H1 (cell line): ENCODE measurements around the gene DYNLT1. TPM values are rescaled to one million over a fixed set of nuclear protein-coding genes. Genes with fewer than 3 reads are reported as not detected.

ENCODE experiments used
- CTCF ChIA-PET: fragments of 300-600 bp; sonication (Branson Sonifier 250); formaldehyde crosslinking; loops from one replicate; lab custom pipeline; 2021; ENCODE audit not compliant: partially characterized antibody; lab: Charles Lee
- POLR2A ChIA-PET: fragments of 300-600 bp; sonication (Branson Sonifier 250); formaldehyde crosslinking; loops from one replicate; lab custom pipeline; 2021; ENCODE audit warnings: inconsistent platforms; ENCODE audit not compliant: partially characterized antibody; lab: Charles Lee
- DNase-seq, 2 experiments: peaks; one replicate each; pipeline versions ENCODE4 v3.0.0 to v3.0.0-alpha.2; 2010 to 2022; ENCODE audit warnings: low spot score in 2 of 2, low read depth in 1 of 2, mixed read lengths in 1 of 2
- FAIRE-seq: peaks from 2 replicates; lab custom pipeline; 2011; peaks lifted over from hg19 to GRCh38; lab: Jason Lieb, UNC
- H2AFZ ChIP-seq: 2 replicates; pipeline ENCODE4 v1.8.1; 2012; ENCODE audit warnings: low read length, inconsistent platforms
- H2AK5ac ChIP-seq: 2 replicates; pipeline ENCODE4 v1.6.1; 2013; ENCODE audit warnings: low read depth, low read length
- H2BK120ac ChIP-seq: replicated peaks from 2 replicates; pipeline ENCODE3; 2013; ENCODE audit warnings: low read depth, low read length, inconsistent platforms
- H2BK12ac ChIP-seq: 2 replicates; pipeline ENCODE4 v1.6.1; 2013; ENCODE audit warnings: low read depth, low read length
- H2BK15ac ChIP-seq: 2 replicates; pipeline ENCODE4 v1.6.1; 2013; ENCODE audit warnings: low read length
- H2BK20ac ChIP-seq: 2 replicates; pipeline ENCODE4 v1.6.1; 2013; ENCODE audit warnings: low read length
- H2BK5ac ChIP-seq: 2 replicates; pipeline ENCODE4 v1.6.1; 2013; ENCODE audit warnings: low read depth, low read length
- H3K14ac ChIP-seq: 2 replicates; pipeline ENCODE4 v1.6.1; 2013; ENCODE audit warnings: inconsistent platforms; ENCODE audit not compliant: insufficient read length
- H3K18ac ChIP-seq: 2 replicates; pipeline ENCODE4 v1.6.1; 2013; ENCODE audit warnings: low read length; ENCODE audit errors: extremely low read depth
- H3K23ac ChIP-seq: 2 replicates; pipeline ENCODE4 v1.6.1; 2013; ENCODE audit warnings: inconsistent platforms; ENCODE audit not compliant: insufficient read length
- H3K23me2 ChIP-seq: 2 replicates; pipeline ENCODE4 v1.6.1; 2013; ENCODE audit warnings: low read depth, low read length
- H3K27ac ChIP-seq: 2 replicates; pipeline ENCODE4 v1.6.1; 2011; ENCODE audit warnings: low read depth, low read length, inconsistent platforms
- H3K27me3 ChIP-seq, 4 experiments: replicated peaks in 1 of 4; 1 replicate in 1 of 4; 2 replicates in 3 of 4; pipeline versions ENCODE4 v1.6.1 to v1.8.1; 2011 to 2013; ENCODE audit warnings: low read length in 3 of 4, mild to moderate bottlenecking in 3 of 4, inconsistent platforms in 2 of 4, mixed read lengths in 2 of 4, moderate library complexity in 1 of 4; ENCODE audit not compliant: control insufficient read depth in 3 of 4, insufficient read depth in 3 of 4; ENCODE audit errors: extremely low read depth in 1 of 4
- H3K36me3 ChIP-seq, 4 experiments: 2 replicates each; pipeline versions ENCODE4 v1.6.1 to v1.8.1; 2011 to 2013; ENCODE audit warnings: mild to moderate bottlenecking in 4 of 4, low read length in 3 of 4, moderate library complexity in 2 of 4, control low read depth in 1 of 4, inconsistent platforms in 1 of 4; ENCODE audit not compliant: insufficient read depth in 4 of 4, control insufficient read depth in 2 of 4
- H3K4ac ChIP-seq: replicated peaks from 2 replicates; pipeline ENCODE3; 2013; ENCODE audit warnings: low read length, low read depth, mixed read lengths, inconsistent platforms; ENCODE audit not compliant: insufficient read length
- H3K4me1 ChIP-seq, 4 experiments: replicated peaks in 1 of 4; 1 replicate in 1 of 4; 2 replicates in 3 of 4; pipeline versions ENCODE4 v1.6.1 to v1.8.1; 2011 to 2013; ENCODE audit warnings: low read length in 3 of 4, inconsistent platforms in 2 of 4, mixed read lengths in 1 of 4; ENCODE audit not compliant: insufficient read depth in 4 of 4, control insufficient read depth in 3 of 4
- H3K4me2 ChIP-seq, 2 experiments: 2 replicates each; pipeline versions ENCODE4 v1.6.1 to v1.8.1; 2011 to 2013; ENCODE audit warnings: low read depth in 2 of 2, low read length in 2 of 2, control low read depth in 1 of 2, inconsistent platforms in 1 of 2, mild to moderate bottlenecking in 1 of 2; ENCODE audit not compliant: insufficient read depth in 1 of 2
- H3K4me3 ChIP-seq, 4 experiments: fragments of 200-600, 300-600 bp in 1 of 4; sonication (generic), shearing (Covaris generic), sonication (Bioruptor Twin) in 1 of 4; 2 replicates each; pipeline versions ENCODE4 v1.5.1 to v1.8.1; 2011 to 2016; ENCODE audit warnings: low read length in 4 of 4, low read depth in 3 of 4, control low read depth in 2 of 4, inconsistent platforms in 2 of 4, mild to moderate bottlenecking in 2 of 4, mixed read lengths in 1 of 4, moderate library complexity in 1 of 4; ENCODE audit not compliant: insufficient read depth in 2 of 4; ENCODE audit errors: extremely low read depth in 1 of 4
- H3K56ac ChIP-seq: replicated peaks from 2 replicates; pipeline ENCODE3; 2013; ENCODE audit warnings: low read depth, mild to moderate bottlenecking, mixed read lengths, low read length, inconsistent platforms; ENCODE audit not compliant: insufficient read length
- H3K79me1 ChIP-seq: 2 replicates; pipeline ENCODE4 v1.6.1; 2013; ENCODE audit warnings: low read depth, low read length, control low read depth
- H3K79me2 ChIP-seq, 2 experiments: 2 replicates each; pipeline versions ENCODE4 v1.6.1 to v1.8.1; 2012 to 2013; ENCODE audit warnings: low read length in 2 of 2, mild to moderate bottlenecking in 2 of 2, inconsistent platforms in 1 of 2; ENCODE audit not compliant: insufficient read depth in 2 of 2, control insufficient read depth in 1 of 2
- H3K9ac ChIP-seq, 4 experiments: replicated peaks in 1 of 4; 1 replicate in 1 of 4; 2 replicates in 3 of 4; pipeline versions ENCODE4 v1.6.1 to v1.8.1; 2011 to 2013; ENCODE audit warnings: low read depth in 3 of 4, low read length in 3 of 4, control low read depth in 2 of 4, mild to moderate bottlenecking in 2 of 4, moderate library complexity in 2 of 4, inconsistent platforms in 1 of 4; ENCODE audit errors: extremely low read depth in 1 of 4
- H3K9me3 ChIP-seq, 2 experiments: 2 replicates each; pipeline versions ENCODE4 v1.6.1 to v1.8.1; 2012 to 2013; ENCODE audit warnings: mild to moderate bottlenecking in 2 of 2, moderate library complexity in 2 of 2, control low read depth in 1 of 2, inconsistent platforms in 1 of 2, low read depth in 1 of 2, low read length in 1 of 2, mixed read lengths in 1 of 2; ENCODE audit not compliant: insufficient read depth in 2 of 2
- H4K20me1 ChIP-seq, 2 experiments: replicated peaks in 1 of 2; 2 replicates each; pipeline versions ENCODE3 to v1.8.1; 2011 to 2013; ENCODE audit warnings: inconsistent platforms in 2 of 2, low read length in 2 of 2, mild to moderate bottlenecking in 1 of 2; ENCODE audit not compliant: insufficient read depth in 2 of 2, control insufficient read depth in 1 of 2
- H4K5ac ChIP-seq: 2 replicates; pipeline ENCODE4 v1.6.1; 2013; ENCODE audit warnings: low read length, low read depth, mixed read lengths, inconsistent platforms; ENCODE audit not compliant: insufficient read length
- H4K8ac ChIP-seq: 2 replicates; pipeline ENCODE4 v1.8.0; 2013; ENCODE audit warnings: mild to moderate bottlenecking, moderate library complexity, low read length, inconsistent platforms; ENCODE audit not compliant: insufficient read depth; ENCODE audit errors: extremely low read depth
- H4K91ac ChIP-seq: replicated peaks from 2 replicates; pipeline ENCODE3; 2013; ENCODE audit warnings: low read length, mixed read lengths, inconsistent platforms; ENCODE audit not compliant: insufficient read length
- CREB1 ChIP-seq: IDR thresholded peaks from 2 replicates; pipeline ENCODE4 v1.6.1; 2012; ENCODE audit warnings: inconsistent platforms
- HDAC2 ChIP-seq, 2 experiments: fragments of 300-600 bp in 1 of 2; sonication (generic) in 1 of 2; IDR thresholded peaks; 2 replicates each; pipeline ENCODE4 v1.6.1; 2011 to 2012; ENCODE audit warnings: low read depth in 2 of 2, low read length in 2 of 2, mild to moderate bottlenecking in 2 of 2, moderate library complexity in 2 of 2, borderline replicate concordance in 1 of 2, inconsistent platforms in 1 of 2
- POU5F1 ChIP-seq: IDR thresholded peaks from 2 replicates; pipeline ENCODE4 v1.6.1; 2011; ENCODE audit warnings: low read depth, mild to moderate bottlenecking, low read length, moderate library complexity
- YY1 ChIP-seq: IDR thresholded peaks from 2 replicates; pipeline ENCODE4 v1.6.1; 2011; ENCODE audit warnings: low read depth, mild to moderate bottlenecking, low read length
- WGBS, 2 experiments: shearing (Covaris generic) in 1 of 2; methylation state at CpG; one replicate each; pipeline versions ENCODE4 v1.1.6 to v1.1.7; 2013 to 2015; ENCODE audit warnings: low lambda C conversion rate in 2 of 2, mixed read lengths in 2 of 2, inconsistent platforms in 1 of 2, low coverage in 1 of 2, missing lambda C conversion rate in 1 of 2; ENCODE audit not compliant: insufficient replicate concordance in 2 of 2, insufficient coverage in 1 of 2, insufficient read length in 1 of 2; ENCODE audit errors: extremely low coverage in 1 of 2, missing lambda C conversion rate in 1 of 2; 5-methylcytosine and 5-hydroxymethylcytosine counted together
- polyA plus RNA-seq, 7 experiments: library from polyadenylated mRNA; depleted of rRNA in 3 of 7; stranded (reverse) in 5 of 7; unstranded in 2 of 7; fragments of >200 nt in 5 of 7; fragments of 200-250 nt in 2 of 7; gene quantifications; 1 replicate in 5 of 7; 2 replicates in 1 of 7; 4 replicates in 1 of 7; pipeline versions ENCODE4 v1.2.1 to v1.2.3, GENCODE V29; 2011 to 2013; ENCODE audit warnings: missing spikeins in 2 of 7, mixed read lengths in 2 of 7
- total RNA-seq: library from RNA; stranded (reverse); fragmentation: NEBNext Ultra II Directional; extraction: Animal tissue kit (Norgen Biotek cat#: 25700); gene quantifications from 2 replicates; pipeline ENCODE4 v1.2.1, GENCODE V29; 2021

The DYNLT1 gene
- total and polyA plus RNA-seq, 2 of the 8 experiments (the other 6 are each of a cell fraction or from before 2014, with no cell fraction given), result 119 to 245 TPM

DNA sequence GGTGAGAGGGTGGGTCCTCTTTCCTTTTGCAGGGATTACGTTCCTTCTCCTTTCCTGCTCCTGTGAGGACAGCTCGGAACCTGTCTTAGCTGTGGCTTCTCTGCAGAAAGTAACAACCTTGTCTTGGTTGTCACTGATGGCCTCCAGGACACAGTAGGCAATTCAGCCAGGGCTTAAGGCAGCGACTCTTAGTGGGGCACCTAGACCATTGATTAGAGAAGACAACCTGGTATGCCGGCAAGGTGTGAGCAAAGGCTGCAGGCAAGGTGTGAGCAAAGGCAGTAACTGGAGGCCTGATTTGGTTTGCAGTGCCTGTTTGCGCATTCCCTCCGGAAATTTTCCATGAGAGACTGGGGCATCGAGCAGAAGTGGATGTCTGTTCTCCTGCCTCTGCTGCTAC, 37.6 kb downstream of the DYNLT1 start:
- Histone ChIP-seq H3K18ac (no peak overlapping the region), H2AFZ (no peak overlapping the region), H3K27me3 (no peaks in the 10 kb centered on the region), H4K8ac (no peak overlapping the region), H3K36me3 (peaks cover 17 to 40% (median 31%) of the 10 kb centered on the region in 4 experiments), H3K4me1 (peaks cover 4 to 7% (median 6%) of the 10 kb centered on the region in 4 experiments; a peak in 4 of 7 replicates), H3K9ac (no peak overlapping the region), H3K9me3 (no peaks in the 10 kb centered on the region), H4K5ac (no peak overlapping the region), H3K14ac (no peak overlapping the region), H3K4me3 (no peak overlapping the region), H3K56ac (no peak overlapping the region), H2BK15ac (no peak overlapping the region), H3K4me2 (no peak overlapping the region), H3K23me2 (no peaks in the 10 kb centered on the region), H2BK5ac (no peak overlapping the region), H4K91ac (no peak overlapping the region), H4K20me1 (peaks cover 3 to 4% of the 10 kb centered on the region in 2 experiments), H3K79me1 (no peaks in the 10 kb centered on the region; the same call in 1 of the 2 replicates), H3K23ac (no peak overlapping the region), H2BK12ac (no peak overlapping the region), H2BK120ac (no peak overlapping the region), H3K79me2 (no peaks in the 10 kb centered on the region), H3K27ac (no peak overlapping the region), H3K4ac (no peak overlapping the region), H2AK5ac (no peak overlapping the region), H2BK20ac (no peak overlapping the region)
- FAIRE-seq (no peak), DNase-seq (no peak)
- TF ChIP-seq POU5F1, result no peak
- TF ChIP-seq HDAC2 (IDR thresholded peaks at IDR 0.05; ENCODE audit: borderline replicate concordance in 1 of 2, low read depth in 2 of 2, low read length in 2 of 2), result no peak
- no peak for TF ChIP-seq YY1
- TF ChIP-seq CREB1, result no peak
- POLR2A ChIA-PET, result no interaction called here
- CTCF ChIA-PET, result interaction anchor here (0.6 to 2.3 kb wide), 11 partner anchors 9 to 1238 kb away, joined by 3 to 13 read pairs (median 4); no protein-coding TSS in a partner anchor
- WGBS, 2 experiments, result 84% methylated on average over 6 of the region's 7 CpGs; no CpG with 5 or more reads in 1 of the 2 experiments
